Measurements from ENCODE around the gene ENDOD1. TPM values are rescaled to one million over a fixed set of nuclear protein-coding genes. Genes with fewer than 3 reads are reported as not detected.

The ENDOD1 gene
- total RNA-seq, 4 donors from 2014 or later, result 27.8 to 44.8 (median 35.9) TPM

- H3K9me3 ChIP-seq, result no peaks in the 10 kb centered on the region
- DNase-seq, result no peak
- intact Hi-C loops (cut with DNase I), result loop anchor here (5.0 kb wide), 1 partner anchor 85 kb away; no protein-coding TSS in a partner anchor
- WGBS, 2 donors, result 0% methylated on average over 7 to 12 of the region's 98 CpGs
- peak overlapping the region; percentile 61 to 94 (median 86) for H3K4me3 ChIP-seq
- no peaks in the 10 kb centered on the region for H3K36me3 ChIP-seq
- H3K27ac ChIP-seq, result peak overlapping the region; percentile 94 to 99 (median 98)
- H3K27me3 ChIP-seq, result no peaks in the 10 kb centered on the region
- peaks cover 7 to 35% (median 10%) of the 10 kb centered on the region in 3 donors for H3K4me1 ChIP-seq
- peak in 2 of 4 donors; percentile 65 to 74 for TF ChIP-seq POLR2A (IDR thresholded peaks at IDR 0.05)
- peak in 5 of 6 experiments; percentile 6 to 76 (median 56) for TF ChIP-seq CTCF (IDR thresholded peaks at IDR 0.05)
Observed at GRCh38 chr11:95067039-95067840, 22.4 kb upstream of the ENDOD1 start.

GRCh38 chr11:95067841-95068219 is 21.8 kb upstream of the ENDOD1 start:
- H3K27ac ChIP-seq, result peak overlapping the region; percentile 94 to 99 (median 98)
- H3K4me1 ChIP-seq, result peaks cover 7 to 41% (median 10%) of the 10 kb centered on the region in 3 donors
- no peaks in the 10 kb centered on the region for H3K27me3 ChIP-seq
- intact Hi-C loops (cut with DNase I), result loop anchor here (5.0 kb wide), 1 partner anchor 84 kb away; no protein-coding TSS in a partner anchor
- DNase-seq, result no peak
- TF ChIP-seq POLR2A (IDR thresholded peaks at IDR 0.05) (no peak), CTCF (IDR thresholded peaks at IDR 0.05) (no peak)
- H3K9me3 ChIP-seq, result no peaks in the 10 kb centered on the region
- H3K36me3 ChIP-seq, result no peaks in the 10 kb centered on the region
- peak overlapping the region; percentile 61 to 94 (median 86) for H3K4me3 ChIP-seq
- 2 to 3% methylated on average over 14 to 16 of the region's 16 CpGs for WGBS, 2 donors

GRCh38 chr11:95068549-95068948 is 21.1 kb upstream of the ENDOD1 start:
- peaks cover 7 to 48% (median 10%) of the 10 kb centered on the region in 3 donors for H3K4me1 ChIP-seq
- WGBS, 2 donors, result 0 to 1% methylated on average over 5 of the region's 5 CpGs
- peak in 3 of 4 donors; percentile 28 to 90 (median 78) for TF ChIP-seq POLR2A (IDR thresholded peaks at IDR 0.05)
- peak in 1 of 6 experiments; percentile 30 for TF ChIP-seq CTCF (IDR thresholded peaks at IDR 0.05)
- peak overlapping the region; percentile 94 to 99 (median 98) for H3K27ac ChIP-seq
- intact Hi-C loops (cut with DNase I), result loop anchor here (5.0 kb wide), 1 partner anchor 84 kb away; no protein-coding TSS in a partner anchor
- no peaks in the 10 kb centered on the region for H3K36me3 ChIP-seq
- DNase-seq, result peak; percentile 47
- H3K4me3 ChIP-seq, result peak overlapping the region; percentile 61 to 94 (median 86)
- H3K9me3 ChIP-seq, result no peaks in the 10 kb centered on the region
- H3K27me3 ChIP-seq, result no peaks in the 10 kb centered on the region

GRCh38 chr11:95070471-95070870 is 19.2 kb upstream of the ENDOD1 start:
- no peak for DNase-seq
- WGBS, 2 donors, result 97 to 100% methylated on average over 1 of the region's 1 CpG
- H3K4me1 ChIP-seq, result peaks cover 16 to 67% (median 20%) of the 10 kb centered on the region in 3 donors
- no peak overlapping the region for H3K4me3 ChIP-seq
- H3K27me3 ChIP-seq, result no peaks in the 10 kb centered on the region
- no peak for TF ChIP-seq POLR2A (IDR thresholded peaks at IDR 0.05)
- TF ChIP-seq CTCF (IDR thresholded peaks at IDR 0.05), result no peak
- no peaks in the 10 kb centered on the region for H3K9me3 ChIP-seq
- intact Hi-C loops (cut with DNase I), result no loop called here
- no peaks in the 10 kb centered on the region for H3K36me3 ChIP-seq
- H3K27ac ChIP-seq, result peak overlapping the region in 1 of 4 donors; percentile 29

GRCh38 chr11:95072948-95073347 is 16.7 kb upstream of the ENDOD1 start:
- Histone ChIP-seq H3K27me3 (no peaks in the 10 kb centered on the region), H3K4me3 (no peak overlapping the region), H3K36me3 (no peaks in the 10 kb centered on the region), H3K27ac (peak overlapping the region in 2 of 4 donors; percentile 29 to 49), H3K9me3 (no peaks in the 10 kb centered on the region), H3K4me1 (peaks cover 27 to 76% (median 32%) of the 10 kb centered on the region in 3 donors)
- no peak for TF ChIP-seq POLR2A (IDR thresholded peaks at IDR 0.05)
- TF ChIP-seq CTCF (IDR thresholded peaks at IDR 0.05), result no peak
- intact Hi-C loops (cut with DNase I), result no loop called here
- no peak for DNase-seq

Data from esophagus squamous epithelium (tissue), 5 donors.